ENCODE data around the gene ATP9B. TPM values are rescaled to one million over a fixed set of nuclear protein-coding genes. Genes with fewer than 3 reads are reported as not detected.

ATP9B gene
- total RNA-seq, 1 experiment from 2014 or later: 17.9 TPM

GRCh38 chr18:79043288-79043687 lies 25.9 kb upstream of the ATP9B start:
- intact Hi-C loops (cut with micrococcal nuclease; ENCODE audit: unreplicated experiment): no loop called here
- POLR2A ChIA-PET (ENCODE audit: low non-redundant PET): no interaction called here

GRCh38 chr18:79046522-79046921 lies 22.7 kb upstream of the ATP9B start:
- DNase-seq (ENCODE audit: low spot score): no peak
- Histone ChIP-seq H3K27ac (ENCODE audit: low read depth, low read length, poor library complexity, severe bottlenecking) (no peak overlapping the region), H3K4me3 (ENCODE audit: low read depth, low read length, poor library complexity, severe bottlenecking) (no peak overlapping the region), H3K27me3 (replicated peaks; ENCODE audit: insufficient read depth, low read depth, low read length, poor library complexity) (no peaks in the 10 kb centered on the region), H3K4me1 (ENCODE audit: insufficient read depth, low read length, poor library complexity, severe bottlenecking) (no peaks in the 10 kb centered on the region), H3K9me3 (ENCODE audit: low read depth, low read length, poor library complexity, severe bottlenecking) (no peaks in the 10 kb centered on the region), H3K36me3 (ENCODE audit: insufficient read depth, low read length, poor library complexity, severe bottlenecking) (no peaks in the 10 kb centered on the region)
- ChIA-PET POLR2A (ENCODE audit: low non-redundant PET) (no interaction called here), CTCF (no interaction called here)
- TF ChIP-seq EZH2 (IDR thresholded peaks at IDR 0.05; ENCODE audit: borderline replicate concordance, low read depth, low read length, poor library complexity, severe bottlenecking): no peak
- no TSS peak for BruUV-seq (replicated peaks)
- intact Hi-C loops (cut with micrococcal nuclease; ENCODE audit: unreplicated experiment): no loop called here

More at GRCh38 chr18:79043288-79043687, 25.9 kb upstream of the ATP9B start:
- Histone ChIP-seq H3K27ac (ENCODE audit: low read depth, low read length, poor library complexity, severe bottlenecking) (no peak overlapping the region), H3K4me1 (ENCODE audit: insufficient read depth, low read length, poor library complexity, severe bottlenecking) (no peaks in the 10 kb centered on the region), H3K36me3 (ENCODE audit: insufficient read depth, low read length, poor library complexity, severe bottlenecking) (no peaks in the 10 kb centered on the region), H3K9me3 (ENCODE audit: low read depth, low read length, poor library complexity, severe bottlenecking) (peaks cover 1% of the 10 kb centered on the region), H3K4me3 (ENCODE audit: low read depth, low read length, poor library complexity, severe bottlenecking) (no peak overlapping the region), H3K27me3 (replicated peaks; ENCODE audit: insufficient read depth, low read depth, low read length, poor library complexity) (no peaks in the 10 kb centered on the region)
- TF ChIP-seq EZH2 (IDR thresholded peaks at IDR 0.05; ENCODE audit: borderline replicate concordance, low read depth, low read length, poor library complexity, severe bottlenecking) (no peak), CTCF (conservative IDR thresholded peaks at IDR 0.05; ENCODE audit: low read depth, low read length) (no peak)
- DNase-seq (ENCODE audit: low spot score): no peak
- no TSS peak for BruUV-seq (replicated peaks)
- CTCF ChIA-PET: no interaction called here

- no TSS peak for BruUV-seq (replicated peaks)
- CTCF ChIA-PET: no interaction called here
- intact Hi-C loops (cut with micrococcal nuclease; ENCODE audit: unreplicated experiment): no loop called here
- Histone ChIP-seq H3K4me3 (ENCODE audit: low read depth, low read length, poor library complexity, severe bottlenecking) (no peak overlapping the region), H3K9me3 (ENCODE audit: low read depth, low read length, poor library complexity, severe bottlenecking) (no peaks in the 10 kb centered on the region), H3K4me1 (ENCODE audit: insufficient read depth, low read length, poor library complexity, severe bottlenecking) (no peaks in the 10 kb centered on the region), H3K27ac (ENCODE audit: low read depth, low read length, poor library complexity, severe bottlenecking) (no peak overlapping the region), H3K27me3 (replicated peaks; ENCODE audit: insufficient read depth, low read depth, low read length, poor library complexity) (no peaks in the 10 kb centered on the region), H3K36me3 (ENCODE audit: insufficient read depth, low read length, poor library complexity, severe bottlenecking) (no peaks in the 10 kb centered on the region)
- peak; percentile 40 for DNase-seq (ENCODE audit: low spot score)
- POLR2A ChIA-PET (ENCODE audit: low non-redundant PET): no interaction called here
- no peak for TF ChIP-seq CTCF (conservative IDR thresholded peaks at IDR 0.05; ENCODE audit: low read depth, low read length)
- no peak for TF ChIP-seq EZH2 (IDR thresholded peaks at IDR 0.05; ENCODE audit: borderline replicate concordance, low read depth, low read length, poor library complexity, severe bottlenecking)
These were observed 21.5 kb upstream of the ATP9B start for GRCh38 chr18:79047556-79048244.

- ChIA-PET CTCF (no interaction called here), POLR2A (ENCODE audit: low non-redundant PET) (no interaction called here)
- DNase-seq (ENCODE audit: low spot score): no peak
- no peak overlapping the region for H3K27ac ChIP-seq (ENCODE audit: low read depth, low read length, poor library complexity, severe bottlenecking)
- no TSS peak for BruUV-seq (replicated peaks)
- H3K4me3 ChIP-seq (ENCODE audit: low read depth, low read length, poor library complexity, severe bottlenecking): no peak overlapping the region
- H3K27me3 ChIP-seq (replicated peaks; ENCODE audit: insufficient read depth, low read depth, low read length, poor library complexity): no peaks in the 10 kb centered on the region
- no peaks in the 10 kb centered on the region for H3K9me3 ChIP-seq (ENCODE audit: low read depth, low read length, poor library complexity, severe bottlenecking)
- intact Hi-C loops (cut with micrococcal nuclease; ENCODE audit: unreplicated experiment): no loop called here
- TF ChIP-seq CTCF (conservative IDR thresholded peaks at IDR 0.05; ENCODE audit: low read depth, low read length) (no peak), EZH2 (IDR thresholded peaks at IDR 0.05; ENCODE audit: borderline replicate concordance, low read depth, low read length, poor library complexity, severe bottlenecking) (no peak)
- no peaks in the 10 kb centered on the region for H3K36me3 ChIP-seq (ENCODE audit: insufficient read depth, low read length, poor library complexity, severe bottlenecking)
- no peaks in the 10 kb centered on the region for H3K4me1 ChIP-seq (ENCODE audit: insufficient read depth, low read length, poor library complexity, severe bottlenecking)
These were observed 21.0 kb upstream of the ATP9B start for GRCh38 chr18:79048245-79048632.

Data from A673 (cell line).